ENCODE data around the gene GRAMD1A. TPM values are rescaled to one million over a fixed set of nuclear protein-coding genes. Genes with fewer than 3 reads are reported as not detected.

Gene GRAMD1A
- total RNA-seq, 1 experiment from 2014 or later = 125 TPM

- Histone ChIP-seq H4K5ac (ENCODE audit: insufficient read length, low read depth, low read length) (no peak overlapping the region), H3K4me1 (ENCODE audit: insufficient read depth, low read length) (no peaks in the 10 kb centered on the region), H2BK120ac (ENCODE audit: low read depth, low read length, poor library complexity, severe bottlenecking) (no peak overlapping the region), H3K4me2 (ENCODE audit: insufficient read depth, insufficient read length, low read length) (no peak overlapping the region), H3K79me1 (ENCODE audit: insufficient read depth, low read depth, low read length, poor library complexity, severe bottlenecking) (no peaks in the 10 kb centered on the region), H3K27ac (ENCODE audit: insufficient read length, low read depth, low read length) (no peak overlapping the region), H3K18ac (ENCODE audit: insufficient read length, low read depth, low read length) (no peak overlapping the region), H4K8ac (replicated peaks; ENCODE audit: insufficient read length, low read depth, low read length) (no peak overlapping the region), H2BK15ac (ENCODE audit: low read depth, low read length) (no peak overlapping the region), H2AK5ac (ENCODE audit: insufficient read length, low read length) (no peak overlapping the region), H2BK12ac (ENCODE audit: insufficient read length, low read depth, low read length) (no peak overlapping the region), H3K79me2 (ENCODE audit: insufficient read depth, low read length) (no peaks in the 10 kb centered on the region), H3K56ac (ENCODE audit: insufficient read length, low read depth, low read length) (no peak overlapping the region), H3K23me2 (ENCODE audit: insufficient read length, low read depth, low read length, poor library complexity, severe bottlenecking) (no peaks in the 10 kb centered on the region), H3K23ac (ENCODE audit: insufficient read length, low read depth, low read length) (no peak overlapping the region), H4K20me1 (ENCODE audit: control insufficient read depth, insufficient read depth, insufficient read length) (no peaks in the 10 kb centered on the region), H4K91ac (ENCODE audit: insufficient read length, low read depth, low read length) (no peak overlapping the region), H3T11ph (ENCODE audit: low read length) (no peak overlapping the region), H2BK5ac (ENCODE audit: insufficient read length, low read length) (no peak overlapping the region), H3K14ac (ENCODE audit: insufficient read depth, low read length) (no peak overlapping the region), H3K9me3 (ENCODE audit: control insufficient read depth, low read depth, low read length) (no peaks in the 10 kb centered on the region), H3K4ac (ENCODE audit: low read depth, low read length) (no peak overlapping the region), H3K9ac (ENCODE audit: extremely low read depth, insufficient read length, low read length) (no peak overlapping the region), H2BK20ac (ENCODE audit: low read depth, low read length, poor library complexity, severe bottlenecking) (no peak overlapping the region), H2AFZ (ENCODE audit: low read length) (no peak overlapping the region), H3K27me3 (ENCODE audit: insufficient read depth, low read length) (no peaks in the 10 kb centered on the region)
- H3K4me3 Mint-ChIP-seq = no peak overlapping the region
- no peaks in the 10 kb centered on the region for H3K4me1 Mint-ChIP-seq
- DNase-seq = no peak
- no peaks in the 10 kb centered on the region; a peak in 1 of 5 replicates for H3K9me3 Mint-ChIP-seq
- peaks cover 56 to 92% (median 82%) of the 10 kb centered on the region in 3 experiments for H3K36me3 Mint-ChIP-seq (ENCODE audit: insufficient read depth in 1 of 3, low read depth in 3 of 3)
- H3K27ac Mint-ChIP-seq = no peak overlapping the region
- TF ChIP-seq CTCF (conservative IDR thresholded peaks at IDR 0.05) = no peak
- no peaks in the 10 kb centered on the region; the same call in 1 of the 2 replicates for H3K27me3 Mint-ChIP-seq (ENCODE audit: low read depth)
- WGBS (ENCODE audit: extremely low coverage, insufficient read length, low lambda C conversion rate) = no CpG with 5 or more reads among the region's 25 CpGs
Observed at GRCh38 chr19:35021596-35021995, 21.5 kb downstream of the GRAMD1A start.
